A549 (cell line): Measurements from ENCODE around the gene OR9G4. TPM values are rescaled to one million over a fixed set of nuclear protein-coding genes. Genes with fewer than 3 reads are reported as not detected.

Experiments used
- ATAC-seq, 2 experiments: fragments of 200-7000 bp in 1 of 2; fragments of >200 bp in 1 of 2; cut with Nextera tagmentation in 1 of 2; cut with Tn5 transposase in 1 of 2; 3 replicates each; pipeline versions ENCODE4 v1.8.0 to v1.9.1; 2018 to 2020; ENCODE audit warnings: mild to moderate bottlenecking in 1 of 2, moderate library complexity in 1 of 2
- CTCF ChIA-PET: fragments of 300-600 bp; sonication (Branson Sonifier 250); formaldehyde crosslinking; extraction: SDS; loops from one replicate; lab custom pipeline; 2021; ENCODE audit warnings: antibody characterized with exemption, inconsistent platforms; lab: Yijun Ruan, JAX
- POLR2A ChIA-PET: fragments of 350-600 bp; formaldehyde crosslinking; extraction: SDS; loops from one replicate; lab custom pipeline; 2021; ENCODE audit warnings: antibody characterized with exemption, inconsistent platforms; lab: Yijun Ruan, JAX
- DNase-seq, 2 experiments: peaks; one replicate each; pipeline versions ENCODE4 v3.0.0 to v3.0.0-alpha.2; 2011 to 2016; ENCODE audit warnings: low read depth in 1 of 2, low spot score in 1 of 2
- FAIRE-seq: peaks from 2 replicates; lab custom pipeline; 2011; peaks lifted over from hg19 to GRCh38; lab: Jason Lieb, UNC
- H3K27ac ChIP-seq, 2 experiments: fragments of >200 bp; sonication (Bioruptor Twin); formaldehyde crosslinking; 3 replicates each; pipeline ENCODE4 v1.5.1; 2016 to 2017
- H3K4me1 ChIP-seq: fragments of >200 bp; sonication (Bioruptor Twin); formaldehyde crosslinking; 3 replicates; pipeline ENCODE4 v1.6.1; 2016
- H3K4me2 ChIP-seq: fragments of >200 bp; sonication (Bioruptor Twin); formaldehyde crosslinking; 3 replicates; pipeline ENCODE4 v1.6.1; 2016
- H3K4me3 ChIP-seq: fragments of >200 bp; sonication (Bioruptor Twin); formaldehyde crosslinking; 3 replicates; pipeline ENCODE4 v1.5.1; 2016
- H3K9me3 ChIP-seq: fragments of >200 bp; sonication (Bioruptor Twin); formaldehyde crosslinking; 3 replicates; pipeline ENCODE4 v1.6.1; 2016
- CBX2 ChIP-seq: fragments of 200-600 bp; sonication (generic); IDR thresholded peaks from 2 replicates; pipeline ENCODE4 v1.6.1; 2016; ENCODE audit warnings: low read depth, mild to moderate bottlenecking, borderline replicate concordance
- CBX8 ChIP-seq: fragments of 200-600 bp; sonication (generic); IDR thresholded peaks from 2 replicates; pipeline ENCODE4 v1.6.1; 2016
- CHD2 ChIP-seq: fragments of 150-350 bp; IDR thresholded peaks from 2 replicates; pipeline ENCODE4 v1.6.1; 2014; ENCODE audit warnings: low read length; ENCODE audit not compliant: partially characterized antibody
- EP300 ChIP-seq, 2 experiments: fragments of >200 bp; sonication (Bioruptor Twin); formaldehyde crosslinking; IDR thresholded peaks; 2 replicates in 1 of 2; 3 replicates in 1 of 2; pipeline ENCODE4 v1.6.1; 2016 to 2017
- FOSL2 ChIP-seq, 2 experiments: fragments of 450-650 bp in 1 of 2; fragments of >200 bp in 1 of 2; sonication (Bioruptor Twin) in 1 of 2; formaldehyde crosslinking; IDR thresholded peaks; 2 replicates each; pipeline versions ENCODE4 v1.5.0 to v1.6.1; 2016 to 2020; ENCODE audit warnings: mild to moderate bottlenecking in 1 of 2, moderate library complexity in 1 of 2
- GATA3 ChIP-seq: IDR thresholded peaks from 2 replicates; pipeline ENCODE4 v1.6.1; 2012; ENCODE audit warnings: borderline replicate concordance
- HOXB13 ChIP-seq: fragments of 250-450 bp; sonication (Bioruptor Pico); IDR thresholded peaks from 2 replicates; pipeline ENCODE4 v1.5.0; 2020; ENCODE audit warnings: low read depth, mild to moderate bottlenecking, moderate library complexity
- HOXB5 ChIP-seq: fragments of 250-450 bp; sonication (Bioruptor Pico); IDR thresholded peaks from 2 replicates; pipeline ENCODE4 v1.5.0; 2020; ENCODE audit warnings: mild to moderate bottlenecking, moderate library complexity
- MAFK ChIP-seq: fragments of 450-650 bp; IDR thresholded peaks from 2 replicates; pipeline ENCODE4 v1.6.1; 2014; ENCODE audit not compliant: partially characterized antibody
- RNF2 ChIP-seq: fragments of 200-600 bp; sonication (generic); IDR thresholded peaks from 2 replicates; pipeline ENCODE4 v1.6.1; 2016; ENCODE audit warnings: low read depth, mild to moderate bottlenecking, antibody characterized with exemption, moderate library complexity, borderline replicate concordance
- TP53 ChIP-seq: fragments of 250-450 bp; sonication (Bioruptor Pico); IDR thresholded peaks from 2 replicates; pipeline ENCODE4 v1.5.0; 2021; ENCODE audit warnings: mild to moderate bottlenecking, moderate library complexity
- ZFP36 ChIP-seq: fragments of 450-650 bp; IDR thresholded peaks from 2 replicates; pipeline ENCODE4 v1.6.1; 2014; ENCODE audit warnings: borderline replicate concordance; ENCODE audit not compliant: partially characterized antibody
- ZNF302 ChIP-seq: fragments of 250-450 bp; sonication (Bioruptor Pico); IDR thresholded peaks from 2 replicates; pipeline ENCODE4 v1.9.0; 2021; ENCODE audit warnings: inconsistent platforms, mild to moderate bottlenecking, moderate library complexity
- WGBS: methylation state at CpG from one replicate; pipeline ENCODE4 v1.1.6; 2017; ENCODE audit errors: missing lambda C conversion rate; 5-methylcytosine and 5-hydroxymethylcytosine counted together
- polyA plus RNA-seq, 4 experiments: library from polyadenylated mRNA; depleted of rRNA in 3 of 4; stranded (reverse); fragments of >200 nt; fragmentation: RNase III in 1 of 4; extraction: RNeasy Plus Mini Kit Qiagen cat#74134 plus additional on column Dnase treatment in 1 of 4; gene quantifications; 2 replicates in 3 of 4; 3 replicates in 1 of 4; pipeline ENCODE4 v1.2.3, GENCODE V29; 2011 to 2017
- TF ChIP-seq, protein P1 (sequence below): IDR thresholded peaks from 2 replicates; pipeline ENCODE4 v1.6.1; 2012

OR9G4 gene
- polyA plus RNA-seq, 2 of the 4 experiments (the other 2 are of a cell fraction): not detected

DNA sequence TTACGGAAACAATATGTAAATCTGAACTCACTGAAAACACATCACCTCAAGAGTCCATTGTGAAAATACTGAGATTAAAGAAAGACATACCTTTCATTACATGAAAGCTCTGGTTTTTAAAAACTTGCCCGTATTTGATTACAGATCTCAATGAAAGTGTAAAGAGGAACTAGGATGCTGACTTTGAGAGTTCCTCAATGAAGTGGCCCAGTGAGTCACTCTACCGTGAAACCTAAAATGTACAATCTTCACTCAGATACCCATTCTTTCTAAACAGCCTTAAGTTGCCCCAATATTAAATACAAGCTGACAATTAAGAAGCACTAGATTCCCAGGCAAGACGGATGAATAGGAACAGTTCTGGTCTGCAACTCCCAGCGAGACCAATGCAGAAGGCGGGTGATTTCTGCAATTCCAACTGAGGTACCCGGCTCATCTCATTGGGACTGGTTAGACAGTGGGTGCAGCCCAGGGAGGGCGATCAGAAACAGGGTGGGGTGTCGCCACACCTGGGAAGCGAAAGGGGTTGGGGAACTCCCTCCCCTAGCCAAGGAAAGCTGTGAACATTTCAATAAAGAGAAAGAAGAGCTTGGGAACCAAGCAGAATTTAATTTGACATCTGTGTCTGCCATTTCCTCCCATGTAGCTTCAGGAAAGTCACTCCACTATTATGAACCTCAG lies 33.8 kb upstream of the OR9G4 start:
- ATAC-seq (no peak), FAIRE-seq (no peak)

DNA sequence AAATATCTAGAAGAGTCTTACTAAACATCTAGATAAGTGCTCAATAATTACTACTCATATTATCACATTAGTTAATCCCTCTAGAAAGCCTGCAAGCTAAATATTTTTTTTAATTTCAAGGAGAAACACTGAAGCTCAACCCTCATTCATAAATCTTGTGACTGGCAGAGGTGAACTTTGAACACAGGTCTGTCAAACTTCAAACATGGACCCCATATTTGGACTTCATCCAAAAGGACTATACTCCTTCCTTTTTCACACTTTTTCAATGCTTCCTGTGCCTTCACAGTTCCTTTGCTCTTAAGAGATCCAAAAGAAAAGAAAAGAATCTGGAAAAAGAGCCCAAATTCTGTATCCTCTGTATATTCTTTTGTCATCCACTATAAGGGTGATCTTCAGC lies 28.3 kb upstream of the OR9G4 start:
- Histone ChIP-seq H3K9me3 (no peaks in the 10 kb centered on the region), H3K27ac (no peak overlapping the region), H3K4me2 (no peak overlapping the region), H3K4me1 (no peaks in the 10 kb centered on the region), H3K4me3 (no peak overlapping the region)
- TF ChIP-seq HOXB5 (no peak), CHD2 (no peak), GATA3 (no peak)
- no peak for DNase-seq
- ChIA-PET POLR2A (no interaction called here), CTCF (interaction anchor here (1.2 to 2.2 kb wide), 3 partner anchors 10 to 472 kb away, joined by 3 to 7 read pairs (median 6); no protein-coding TSS in a partner anchor)
- no peak for FAIRE-seq
- no peak for ATAC-seq

More for the DNA sequence above, 33.8 kb upstream of the OR9G4 start:
- H3K4me3 ChIP-seq: no peak overlapping the region
- ChIA-PET CTCF (interaction anchor here (0.7 to 2.6 kb wide), 12 partner anchors 13 to 1184 kb away, joined by 3 to 30 read pairs (median 4); no protein-coding TSS in a partner anchor), POLR2A (no interaction called here)
- no peak for TF ChIP-seq FOSL2 (IDR thresholded peaks at IDR 0.05)
- no peak for TF ChIP-seq FOSL2 (CRISPR knock-in tag; IDR thresholded peaks at IDR 0.05)
- TF ChIP-seq HOXB13 (CRISPR knock-in tag): no peak
- TF ChIP-seq, protein P1, sequence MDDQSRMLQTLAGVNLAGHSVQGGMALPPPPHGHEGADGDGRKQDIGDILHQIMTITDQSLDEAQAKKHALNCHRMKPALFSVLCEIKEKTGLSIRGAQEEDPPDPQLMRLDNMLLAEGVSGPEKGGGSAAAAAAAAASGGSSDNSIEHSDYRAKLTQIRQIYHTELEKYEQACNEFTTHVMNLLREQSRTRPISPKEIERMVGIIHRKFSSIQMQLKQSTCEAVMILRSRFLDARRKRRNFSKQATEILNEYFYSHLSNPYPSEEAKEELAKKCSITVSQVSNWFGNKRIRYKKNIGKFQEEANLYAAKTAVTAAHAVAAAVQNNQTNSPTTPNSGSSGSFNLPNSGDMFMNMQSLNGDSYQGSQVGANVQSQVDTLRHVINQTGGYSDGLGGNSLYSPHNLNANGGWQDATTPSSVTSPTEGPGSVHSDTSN: no peak
- TF ChIP-seq CBX2: no peak
- no peak for TF ChIP-seq ZNF302
- no peak for TF ChIP-seq TP53 (CRISPR knock-in tag)
- TF ChIP-seq EP300 (IDR thresholded peaks at IDR 0.05): no peak
- TF ChIP-seq RNF2: no peak
- no peak for DNase-seq
- no peak overlapping the region; the same call in 2 of the 3 replicates for H3K4me2 ChIP-seq
- peaks cover 7% of the 10 kb centered on the region; the same call in 1 of the 3 replicates for H3K9me3 ChIP-seq
- no peak overlapping the region for H3K27ac ChIP-seq
- H3K4me1 ChIP-seq: no peaks in the 10 kb centered on the region
- WGBS: 74% methylated on average over 10 of the region's 10 CpGs

DNA sequence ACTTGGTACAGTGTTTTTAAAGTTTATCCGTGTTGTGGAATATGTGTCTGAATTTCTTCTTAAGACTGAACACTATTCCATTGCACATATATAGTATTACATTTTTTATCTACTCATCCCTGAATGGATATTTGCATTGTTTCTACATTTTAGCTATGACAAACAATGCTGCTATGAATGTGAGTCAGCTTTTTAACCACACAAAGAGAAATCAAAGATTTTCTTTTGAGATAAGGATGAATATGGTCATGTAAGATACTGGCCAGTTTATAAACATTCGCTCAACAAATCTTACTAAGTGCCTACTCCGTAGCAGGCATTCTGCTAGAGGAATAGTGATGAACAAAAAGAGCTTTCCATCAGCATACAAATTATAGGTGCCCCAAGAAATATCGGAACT lies 16.5 kb upstream of the OR9G4 start:
- CTCF ChIA-PET: interaction anchor here (0.6 to 1.6 kb wide), 5 partner anchors 9 to 485 kb away, joined by 3 to 10 read pairs (median 3); no protein-coding TSS in a partner anchor
- Histone ChIP-seq H3K4me2 (peak overlapping the region; percentile 24; the same call in 1 of the 3 replicates), H3K9me3 (no peaks in the 10 kb centered on the region), H3K27ac (no peak overlapping the region), H3K4me1 (peaks cover 6% of the 10 kb centered on the region; the same call in 2 of the 3 replicates), H3K4me3 (no peak overlapping the region)
- FAIRE-seq (no peak), ATAC-seq (peak; percentile 24 to 34; a peak in 1 of 6 replicates), DNase-seq (no peak)
- POLR2A ChIA-PET: no interaction called here
- WGBS: 21% methylated on average over 4 of the region's 4 CpGs
- TF ChIP-seq ZFP36 (no peak), GATA3 (peak; percentile 71; the same call in 1 of the 2 replicates), MAFK (peak; percentile 3)

DNA sequence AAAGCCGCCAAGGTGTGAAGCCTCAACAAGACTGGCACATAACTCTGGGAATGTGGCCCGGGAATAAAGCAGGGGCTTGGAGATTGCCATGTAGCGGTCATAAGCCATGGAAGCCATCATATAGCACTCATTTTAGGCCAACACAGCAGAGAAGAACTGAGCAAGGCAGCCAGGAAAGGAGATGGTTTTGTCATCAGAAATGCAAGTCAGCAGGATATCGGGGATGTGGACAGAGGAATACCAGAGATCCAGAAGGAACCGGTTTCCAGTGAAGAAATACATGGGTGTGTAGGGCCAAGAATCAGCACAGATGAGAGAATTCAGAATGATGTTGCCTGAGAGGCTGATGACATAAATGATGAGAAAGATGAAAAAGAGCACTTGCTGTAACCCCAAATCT lies 3.0 kb upstream of the OR9G4 start:
- no peaks in the 10 kb centered on the region for H3K9me3 ChIP-seq
- TF ChIP-seq MAFK (peak; percentile 64), ZFP36 (no peak)
- CTCF ChIA-PET: no interaction called here
- no peak overlapping the region for H3K27ac ChIP-seq
- 22% methylated on average over 5 of the region's 5 CpGs for WGBS
- ATAC-seq (no peak), DNase-seq (no peak), FAIRE-seq (no peak)
- POLR2A ChIA-PET: no interaction called here
- no peak overlapping the region for H3K4me3 ChIP-seq
- no peak overlapping the region for H3K4me2 ChIP-seq
- H3K4me1 ChIP-seq: no peaks in the 10 kb centered on the region

DNA sequence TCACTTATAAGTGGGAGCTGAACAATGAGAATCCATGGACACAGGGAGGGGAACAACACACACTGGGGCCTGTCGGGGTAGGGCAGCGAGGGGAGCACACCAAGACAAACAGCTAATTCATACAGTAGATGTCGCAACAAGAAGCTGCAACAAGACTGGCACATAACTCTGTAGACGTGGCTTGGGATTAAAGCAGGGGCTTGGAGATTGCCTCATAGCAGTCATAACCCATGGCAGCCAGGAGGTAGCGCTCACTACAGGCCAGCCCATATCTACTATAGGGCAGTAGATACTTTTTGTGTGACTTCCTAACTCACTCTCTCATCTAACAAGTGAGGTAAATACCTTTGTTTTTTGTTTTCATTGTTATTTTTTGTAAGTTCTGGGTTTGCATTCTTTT lies 1.7 kb upstream of the OR9G4 start:
- no peak for TF ChIP-seq CBX8
- no peak for TF ChIP-seq ZFP36
- DNase-seq: peak in 1 of 2 experiments; percentile 4
- Histone ChIP-seq H3K9me3 (no peaks in the 10 kb centered on the region), H3K4me3 (no peak overlapping the region), H3K4me2 (no peak overlapping the region), H3K4me1 (no peaks in the 10 kb centered on the region), H3K27ac (no peak overlapping the region)
- ChIA-PET POLR2A (no interaction called here), CTCF (no interaction called here)
- 35% methylated on average over 5 of the region's 5 CpGs for WGBS
- ATAC-seq: peak in 1 of 2 experiments; percentile 54; a peak in 1 of 6 replicates
- FAIRE-seq: no peak
